Sigmoid colon (tissue), 4 donors: ENCODE measurements around the gene DENND1B.

Source experiments
- EP300 ChIP-seq, 4 donors: sonication (generic); formaldehyde crosslinking; IDR thresholded peaks; one replicate each; pipeline ENCODE4 v1.6.1; 2017; ENCODE audit warnings: antibody characterized with exemption in 4 of 4
- POLR2A ChIP-seq, 2 donors: fragments of 450-650 bp; IDR thresholded peaks; one replicate each; pipeline ENCODE4 v1.6.1; 2016; ENCODE audit warnings: antibody characterized with exemption in 2 of 2, mild to moderate bottlenecking in 2 of 2, moderate library complexity in 2 of 2
- TF ChIP-seq, protein P1 (sequence below), 4 experiments: fragments of 450-650 bp in 3 of 4; fragments of 200-600 bp in 1 of 4; IDR thresholded peaks; one replicate each; pipeline ENCODE4 v1.5.1; 2016 to 2019; ENCODE audit warnings: antibody characterized with exemption in 4 of 4, mild to moderate bottlenecking in 3 of 4, moderate library complexity in 2 of 4

DNA sequence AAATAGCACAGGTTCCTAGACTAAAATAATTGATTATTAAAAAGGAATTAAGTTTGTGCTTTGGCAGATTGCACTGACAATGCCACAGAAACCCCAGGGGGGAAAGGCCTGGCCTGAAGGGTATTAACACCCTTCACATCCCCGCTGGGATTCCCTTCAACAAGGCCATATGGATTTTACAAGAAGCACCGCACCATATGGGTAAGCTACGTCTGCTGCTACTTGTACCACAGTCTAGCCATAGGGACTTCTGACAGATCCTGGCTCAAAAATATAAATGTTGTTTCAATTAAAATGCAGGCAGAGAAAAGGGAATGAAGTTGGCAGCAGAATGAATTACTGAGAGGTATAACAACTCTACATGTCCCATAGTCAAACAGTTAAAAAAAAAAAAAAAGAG lies 101.0 kb downstream of the DENND1B start:
- TF ChIP-seq, protein P1, sequence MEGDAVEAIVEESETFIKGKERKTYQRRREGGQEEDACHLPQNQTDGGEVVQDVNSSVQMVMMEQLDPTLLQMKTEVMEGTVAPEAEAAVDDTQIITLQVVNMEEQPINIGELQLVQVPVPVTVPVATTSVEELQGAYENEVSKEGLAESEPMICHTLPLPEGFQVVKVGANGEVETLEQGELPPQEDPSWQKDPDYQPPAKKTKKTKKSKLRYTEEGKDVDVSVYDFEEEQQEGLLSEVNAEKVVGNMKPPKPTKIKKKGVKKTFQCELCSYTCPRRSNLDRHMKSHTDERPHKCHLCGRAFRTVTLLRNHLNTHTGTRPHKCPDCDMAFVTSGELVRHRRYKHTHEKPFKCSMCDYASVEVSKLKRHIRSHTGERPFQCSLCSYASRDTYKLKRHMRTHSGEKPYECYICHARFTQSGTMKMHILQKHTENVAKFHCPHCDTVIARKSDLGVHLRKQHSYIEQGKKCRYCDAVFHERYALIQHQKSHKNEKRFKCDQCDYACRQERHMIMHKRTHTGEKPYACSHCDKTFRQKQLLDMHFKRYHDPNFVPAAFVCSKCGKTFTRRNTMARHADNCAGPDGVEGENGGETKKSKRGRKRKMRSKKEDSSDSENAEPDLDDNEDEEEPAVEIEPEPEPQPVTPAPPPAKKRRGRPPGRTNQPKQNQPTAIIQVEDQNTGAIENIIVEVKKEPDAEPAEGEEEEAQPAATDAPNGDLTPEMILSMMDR (IDR thresholded peaks at IDR 0.05), result no peak
- TF ChIP-seq POLR2A (IDR thresholded peaks at IDR 0.05) (no peak), EP300 (IDR thresholded peaks at IDR 0.05) (no peak)
